Activated T-helper 1 cell treated with anti-CD3 and anti-CD28 coated beads, Interleukin-12 subunit alpha, Interleukin-12 subunit beta, Interleukin-2, Interleukin-4 antibody, amounts not matched to agents 30 ng/mL and 10 ng/mL and 1 ng/mL, durations not matched to agents 14 hours and 24 hours and 36 hours (primary cell): ENCODE data around the gene USP34. TPM values are rescaled to one million over a fixed set of nuclear protein-coding genes. Genes with fewer than 3 reads are reported as not detected.

Experiments
- DNase-seq: peaks from one replicate; pipeline ENCODE4 v3.0.0; 2021; ENCODE audit warnings: low spot score
- H3K27ac Mint-ChIP-seq: one replicate; pipeline ENCODE4 v1.8.0; 2021; ENCODE audit warnings: mild to moderate bottlenecking, mixed read lengths
- H3K27me3 Mint-ChIP-seq: one replicate; pipeline ENCODE4 v1.8.0; 2022; ENCODE audit warnings: mild to moderate bottlenecking, moderate library complexity, mixed read lengths; ENCODE audit not compliant: insufficient read depth
- H3K36me3 Mint-ChIP-seq: one replicate; pipeline ENCODE4 v1.8.0; 2021; ENCODE audit warnings: low read depth, mixed read lengths
- H3K4me1 Mint-ChIP-seq: one replicate; pipeline ENCODE4 v1.8.0; 2021; ENCODE audit warnings: low read depth, mixed read lengths
- H3K4me3 Mint-ChIP-seq: one replicate; pipeline ENCODE4 v1.8.0; 2021; ENCODE audit warnings: mild to moderate bottlenecking, moderate library complexity, mixed read lengths
- H3K9me3 Mint-ChIP-seq: one replicate; pipeline ENCODE4 v1.8.0; 2021; ENCODE audit warnings: mixed read lengths
- intact Hi-C: fragments of 100-400 bp; cut with micrococcal nuclease; formaldehyde crosslinking; loops from one replicate; pipeline ENCODE4 v1.15.1; 2024
- total RNA-seq: library from RNA; stranded (reverse); gene quantifications from 2 replicates; pipeline ENCODE4 v1.2.3, GENCODE V29; 2022

The USP34 gene
- total RNA-seq, 1 donor from 2014 or later: 91.3 TPM

DNA sequence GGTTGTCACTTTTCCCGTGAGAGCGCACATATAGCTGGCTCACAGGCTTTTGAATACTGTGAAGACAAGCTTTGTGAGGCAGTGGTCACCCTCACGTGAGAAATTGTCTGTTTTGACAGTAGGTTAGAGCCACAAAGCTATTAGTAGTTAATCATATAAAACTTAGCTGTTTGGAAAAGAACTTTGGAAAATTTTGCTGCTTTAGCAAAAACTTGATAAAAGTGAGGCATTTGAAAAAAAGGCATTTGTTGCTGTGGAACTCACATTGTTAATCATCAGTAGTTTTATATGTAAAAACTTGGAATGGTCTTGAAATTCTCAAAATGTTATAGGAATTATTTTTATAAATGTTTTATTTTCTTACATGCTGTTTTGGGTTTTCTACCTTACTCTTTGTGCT lies 286.6 kb downstream of the USP34 start:
- no peak overlapping the region for H3K27ac Mint-ChIP-seq

GRCh38 chr2:61183795-61184194 lies 287.1 kb downstream of the USP34 start:
- Mint-ChIP-seq H3K9me3 (no peaks in the 10 kb centered on the region), H3K4me3 (no peak overlapping the region), H3K36me3 (peaks cover 73% of the 10 kb centered on the region), H3K4me1 (peaks cover 59% of the 10 kb centered on the region), H3K27ac (no peak overlapping the region), H3K27me3 (no peaks in the 10 kb centered on the region)
- intact Hi-C loops: no loop called here
- DNase-seq: no peak

More for the DNA sequence above, 286.6 kb downstream of the USP34 start:
- DNase-seq: no peak
- Mint-ChIP-seq H3K27me3 (no peaks in the 10 kb centered on the region), H3K36me3 (peaks cover 69% of the 10 kb centered on the region), H3K4me3 (no peak overlapping the region), H3K4me1 (peaks cover 55% of the 10 kb centered on the region), H3K9me3 (no peaks in the 10 kb centered on the region)
- intact Hi-C loops: no loop called here

GRCh38 chr2:61182059-61182383 lies 288.9 kb downstream of the USP34 start:
- intact Hi-C loops: no loop called here
- Mint-ChIP-seq H3K4me1 (peaks cover 66% of the 10 kb centered on the region), H3K27ac (no peak overlapping the region)

GRCh38 chr2:61181382-61182058 lies 289.4 kb downstream of the USP34 start:
- Mint-ChIP-seq H3K4me1 (peaks cover 70% of the 10 kb centered on the region), H3K27me3 (no peaks in the 10 kb centered on the region), H3K4me3 (peak overlapping the region; percentile 1), H3K36me3 (peaks cover 63% of the 10 kb centered on the region), H3K9me3 (no peaks in the 10 kb centered on the region), H3K27ac (peak overlapping the region; percentile 2)
- intact Hi-C loops: no loop called here
- DNase-seq: no peak

More at GRCh38 chr2:61182059-61182383, 288.9 kb downstream of the USP34 start:
- H3K4me3 Mint-ChIP-seq: no peak overlapping the region
- no peak for DNase-seq
- H3K36me3 Mint-ChIP-seq: peaks cover 66% of the 10 kb centered on the region
- no peaks in the 10 kb centered on the region for H3K27me3 Mint-ChIP-seq
- no peaks in the 10 kb centered on the region for H3K9me3 Mint-ChIP-seq

DNA sequence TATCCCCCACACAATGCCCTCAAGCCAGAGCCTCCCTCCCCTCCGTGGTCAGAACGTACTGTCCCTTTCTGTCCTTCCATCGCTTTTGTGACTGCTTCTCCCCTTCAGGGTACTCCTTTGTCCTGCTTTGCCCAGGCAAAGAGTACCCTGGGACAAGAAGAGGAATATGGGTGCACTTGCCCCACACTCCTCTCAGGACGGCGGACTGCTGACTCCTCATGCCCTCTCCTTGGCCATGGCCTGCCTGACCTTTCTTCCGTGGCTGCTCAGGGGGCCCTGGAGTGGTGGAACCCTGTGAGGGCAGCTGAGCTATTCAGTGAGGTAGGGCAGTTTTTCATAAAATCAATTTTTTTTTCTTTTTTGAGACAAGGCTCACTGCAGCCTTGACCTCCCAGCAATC lies 290.2 kb downstream of the USP34 start:
- no peak for DNase-seq
- peak overlapping the region; percentile 56 for H3K27ac Mint-ChIP-seq
- H3K27me3 Mint-ChIP-seq: peaks cover 2% of the 10 kb centered on the region
- peaks cover 74% of the 10 kb centered on the region for H3K4me1 Mint-ChIP-seq
- intact Hi-C loops: no loop called here
- peaks cover 61% of the 10 kb centered on the region for H3K36me3 Mint-ChIP-seq
- H3K9me3 Mint-ChIP-seq: no peaks in the 10 kb centered on the region
- H3K4me3 Mint-ChIP-seq: peak overlapping the region; percentile 1

GRCh38 chr2:61179701-61180639 lies 290.9 kb downstream of the USP34 start:
- H3K36me3 Mint-ChIP-seq: peaks cover 55% of the 10 kb centered on the region
- peak overlapping the region; percentile 90 for H3K4me3 Mint-ChIP-seq
- peaks cover 5% of the 10 kb centered on the region for H3K27me3 Mint-ChIP-seq
- H3K9me3 Mint-ChIP-seq: no peaks in the 10 kb centered on the region
- H3K4me1 Mint-ChIP-seq: peaks cover 68% of the 10 kb centered on the region
- H3K27ac Mint-ChIP-seq: peak overlapping the region; percentile 23
- intact Hi-C loops: loop anchor here (5.0 to 10.0 kb wide), 3 partner anchors 298 to 515 kb away; partner anchors contain the start of gene REL
- no peak for DNase-seq

DNA sequence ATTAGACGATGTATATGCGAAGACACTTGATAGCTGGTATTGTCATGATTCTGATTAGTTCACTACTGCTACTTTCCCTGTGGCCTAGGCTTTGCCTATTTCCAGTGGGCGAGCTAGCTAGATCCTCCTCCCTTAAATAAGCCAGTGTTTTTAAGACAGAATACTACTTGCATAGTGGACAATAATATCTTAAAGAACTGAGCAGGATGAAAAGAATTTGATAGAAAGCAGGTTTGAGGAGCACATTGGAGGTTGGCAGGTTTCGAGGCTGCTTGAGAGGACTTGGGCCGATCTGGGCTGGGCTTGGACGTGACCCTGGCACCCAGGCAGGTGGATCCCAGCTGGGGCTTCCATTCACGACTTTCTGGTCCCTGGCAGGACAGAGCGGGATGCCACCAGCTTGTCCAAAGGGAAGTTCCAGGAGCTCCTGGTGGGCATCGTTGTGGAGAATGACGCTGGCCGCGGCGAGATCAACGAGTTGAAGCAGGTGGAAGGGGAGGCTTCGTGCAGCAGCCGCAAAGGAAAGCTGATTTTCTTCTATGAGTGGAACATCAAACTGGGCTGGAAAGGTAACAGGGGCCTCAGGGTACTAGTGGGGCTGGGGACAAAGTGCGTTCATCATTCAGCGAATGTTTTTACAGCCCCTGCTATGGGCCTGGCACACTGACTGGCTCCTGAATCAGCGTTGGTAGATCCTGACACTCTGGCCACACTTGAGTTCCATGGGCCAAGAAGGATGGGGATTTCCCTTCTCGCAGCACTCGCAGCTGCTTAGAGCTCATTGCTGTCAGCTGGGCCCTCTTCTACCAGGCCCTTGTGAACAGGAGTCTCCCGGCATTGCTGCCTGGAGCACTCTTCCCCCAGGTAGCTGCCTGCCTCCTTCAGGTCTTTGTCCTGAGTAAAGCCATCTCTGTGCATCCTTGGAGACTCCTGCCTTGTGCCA lies 292.0 kb downstream of the USP34 start:
- DNase-seq: no peak
- intact Hi-C loops: loop anchor here (5.0 to 10.0 kb wide), 3 partner anchors 297 to 516 kb away; partner anchors contain the start of gene REL
- H3K9me3 Mint-ChIP-seq: no peaks in the 10 kb centered on the region
- H3K27me3 Mint-ChIP-seq: peaks cover 8% of the 10 kb centered on the region
- peaks cover 46% of the 10 kb centered on the region for H3K36me3 Mint-ChIP-seq
- peaks cover 63% of the 10 kb centered on the region for H3K4me1 Mint-ChIP-seq
- peak overlapping the region; percentile 90 for H3K4me3 Mint-ChIP-seq
- peak overlapping the region; percentile 70 for H3K27ac Mint-ChIP-seq

- Mint-ChIP-seq H3K36me3 (peaks cover 37% of the 10 kb centered on the region), H3K9me3 (no peaks in the 10 kb centered on the region), H3K27me3 (peaks cover 8% of the 10 kb centered on the region), H3K4me1 (peaks cover 54% of the 10 kb centered on the region), H3K27ac (peak overlapping the region; percentile 93), H3K4me3 (peak overlapping the region; percentile 90)
- intact Hi-C loops: loop anchor here (1.0 to 10.0 kb wide), 11 partner anchors 33 to 710 kb away; partner anchors contain the start of genes CCT4, FAM161A, PAPOLG and PEX13
- DNase-seq: no peak
Measured at GRCh38 chr2:61177727-61178549, 292.9 kb downstream of the USP34 start.

DNA sequence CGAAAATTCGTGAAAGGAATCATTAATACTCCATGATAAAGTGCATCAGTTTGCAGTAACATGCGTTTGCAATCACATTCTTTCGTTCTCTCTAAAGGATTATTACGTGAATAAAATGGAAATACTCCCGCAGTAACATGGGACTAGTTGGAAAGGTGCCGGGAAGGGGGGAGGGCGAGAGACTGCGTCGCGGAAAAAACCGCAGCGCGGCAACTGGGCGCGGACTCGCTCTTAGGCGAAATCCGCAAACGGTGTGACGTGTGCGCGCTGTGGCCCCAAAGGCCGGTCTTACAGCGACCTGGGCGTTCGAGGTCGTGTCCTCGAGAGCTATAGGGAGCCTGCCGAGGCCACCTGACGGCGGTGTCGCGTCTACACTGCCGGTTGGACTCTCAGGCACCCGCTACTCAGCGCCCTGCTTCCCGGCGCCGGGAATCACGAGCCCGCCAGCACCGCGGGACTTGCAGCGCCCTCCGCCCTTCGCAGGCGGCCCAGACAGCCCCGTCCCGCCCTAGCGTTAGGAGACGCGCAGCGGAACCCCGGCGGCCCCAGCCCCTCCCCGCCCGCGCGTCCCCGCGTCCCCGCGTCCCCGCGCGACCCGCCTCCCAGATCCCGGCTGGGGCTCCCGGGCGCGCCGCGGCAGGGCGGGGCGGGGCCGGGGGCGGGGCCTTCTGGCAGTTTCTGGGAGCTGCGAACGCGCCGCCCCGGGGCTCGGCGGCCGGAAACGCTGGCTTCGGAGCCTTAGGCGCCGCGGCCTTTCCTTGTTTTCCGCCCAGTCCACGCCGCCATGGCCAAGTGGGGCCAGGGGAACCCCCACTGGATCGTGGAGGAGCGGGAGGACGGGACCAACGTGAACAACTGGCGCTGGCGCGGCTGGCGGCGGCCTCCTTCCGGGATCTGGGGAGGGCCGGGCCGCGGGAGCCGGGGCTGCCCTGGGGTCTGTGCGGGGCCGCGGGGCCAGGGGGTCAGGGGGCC lies 293.8 kb downstream of the USP34 start:
- H3K27me3 Mint-ChIP-seq: peaks cover 10% of the 10 kb centered on the region
- no peaks in the 10 kb centered on the region for H3K9me3 Mint-ChIP-seq
- H3K4me3 Mint-ChIP-seq: peak overlapping the region; percentile 90
- intact Hi-C loops: loop anchor here (1.0 to 10.0 kb wide), 11 partner anchors 32 to 711 kb away; partner anchors contain the start of genes CCT4, FAM161A, PAPOLG and PEX13
- H3K36me3 Mint-ChIP-seq: peaks cover 31% of the 10 kb centered on the region
- peak; percentile 92 for DNase-seq
- peak overlapping the region; percentile 87 for H3K27ac Mint-ChIP-seq
- H3K4me1 Mint-ChIP-seq: peaks cover 48% of the 10 kb centered on the region

DNA sequence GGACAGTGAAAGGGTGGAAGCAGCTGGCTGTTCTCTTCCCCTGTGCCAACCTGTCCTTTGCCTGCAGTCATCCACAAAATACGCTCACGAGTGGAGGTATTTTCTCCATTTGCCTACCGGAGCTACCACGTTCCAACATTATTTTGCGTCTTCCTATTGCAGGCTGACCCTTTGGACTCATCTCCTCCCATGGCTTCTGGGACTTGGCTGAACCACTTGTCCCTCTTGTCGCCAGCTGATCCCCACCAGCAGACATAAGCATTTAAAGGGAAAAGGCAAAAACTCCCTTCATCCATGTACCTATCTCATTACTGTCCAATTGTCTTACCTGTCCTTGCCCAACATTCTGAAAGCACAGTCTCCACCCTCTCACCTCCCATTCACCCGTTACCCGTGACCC lies 295.9 kb downstream of the USP34 start:
- H3K4me3 Mint-ChIP-seq: peak overlapping the region; percentile 28
- peaks cover 19% of the 10 kb centered on the region for H3K36me3 Mint-ChIP-seq
- H3K9me3 Mint-ChIP-seq: no peaks in the 10 kb centered on the region

GRCh38 chr2:61173116-61173515 lies 297.8 kb downstream of the USP34 start:
- Mint-ChIP-seq H3K4me1 (peaks cover 8% of the 10 kb centered on the region), H3K9me3 (no peaks in the 10 kb centered on the region), H3K4me3 (no peak overlapping the region), H3K27ac (no peak overlapping the region), H3K36me3 (peaks cover 4% of the 10 kb centered on the region), H3K27me3 (peaks cover 10% of the 10 kb centered on the region)
- no peak for DNase-seq
- intact Hi-C loops: loop anchor here (10.0 kb wide), 2 partner anchors 378 to 522 kb away; no protein-coding TSS in a partner anchor

More for the DNA sequence above, 295.9 kb downstream of the USP34 start:
- intact Hi-C loops: loop anchor here (5.0 to 10.0 kb wide), 3 partner anchors 293 to 520 kb away; partner anchors contain the start of gene REL
- H3K4me1 Mint-ChIP-seq: peaks cover 27% of the 10 kb centered on the region
- peaks cover 10% of the 10 kb centered on the region for H3K27me3 Mint-ChIP-seq
- no peak for DNase-seq
- no peak overlapping the region for H3K27ac Mint-ChIP-seq
